Measurements from ENCODE around the gene CUTC.

CUTC gene

GRCh38 chr10:99769706-99770105, 37.7 kb downstream of the CUTC start:
- no peaks in the 10 kb centered on the region for H3K36me3 ChIP-seq (ENCODE audit: insufficient read depth)
- H3K4me3 ChIP-seq (IDR thresholded peaks at IDR 0.05; ENCODE audit: insufficient read depth, low read depth, low read length): no peak overlapping the region
- TF ChIP-seq CTCF (conservative IDR thresholded peaks at IDR 0.05; ENCODE audit: low read depth, low read length): no peak
- H3K4me1 ChIP-seq (ENCODE audit: low read depth, poor library complexity, severe bottlenecking): no peaks in the 10 kb centered on the region
- no peaks in the 10 kb centered on the region for H3K79me2 ChIP-seq (ENCODE audit: insufficient read depth, low read depth)
- H4K20me1 ChIP-seq (ENCODE audit: insufficient read depth): no peaks in the 10 kb centered on the region
- no peaks in the 10 kb centered on the region for H3K27me3 ChIP-seq (ENCODE audit: insufficient read depth, low read depth)
- H3K27ac ChIP-seq: no peak overlapping the region
- H3K4me2 ChIP-seq: no peak overlapping the region
- no peak overlapping the region for H3K9ac ChIP-seq
- H2AFZ ChIP-seq (ENCODE audit: low read depth): no peak overlapping the region

GRCh38 chr10:99770408-99771045, 38.5 kb downstream of the CUTC start:
- TF ChIP-seq CTCF (conservative IDR thresholded peaks at IDR 0.05; ENCODE audit: low read depth, low read length): no peak
- Histone ChIP-seq H3K27ac (no peak overlapping the region), H3K79me2 (ENCODE audit: insufficient read depth, low read depth) (no peaks in the 10 kb centered on the region), H3K36me3 (ENCODE audit: insufficient read depth) (no peaks in the 10 kb centered on the region), H3K9ac (no peak overlapping the region), H3K4me2 (no peak overlapping the region), H4K20me1 (ENCODE audit: insufficient read depth) (no peaks in the 10 kb centered on the region), H3K4me1 (ENCODE audit: low read depth, poor library complexity, severe bottlenecking) (no peaks in the 10 kb centered on the region), H3K27me3 (ENCODE audit: insufficient read depth, low read depth) (no peaks in the 10 kb centered on the region), H2AFZ (ENCODE audit: low read depth) (no peak overlapping the region), H3K4me3 (IDR thresholded peaks at IDR 0.05; ENCODE audit: insufficient read depth, low read depth, low read length) (no peak overlapping the region)

GRCh38 chr10:99775850-99776249, 43.8 kb downstream of the CUTC start:
- Histone ChIP-seq H3K27ac (no peak overlapping the region), H4K20me1 (ENCODE audit: insufficient read depth) (no peaks in the 10 kb centered on the region), H2AFZ (ENCODE audit: low read depth) (no peak overlapping the region), H3K4me2 (no peak overlapping the region), H3K79me2 (ENCODE audit: insufficient read depth, low read depth) (no peaks in the 10 kb centered on the region), H3K36me3 (ENCODE audit: insufficient read depth) (no peaks in the 10 kb centered on the region), H3K4me3 (IDR thresholded peaks at IDR 0.05; ENCODE audit: insufficient read depth, low read depth, low read length) (no peak overlapping the region), H3K27me3 (ENCODE audit: insufficient read depth, low read depth) (no peaks in the 10 kb centered on the region; the same call in 1 of the 2 replicates), H3K9ac (no peak overlapping the region), H3K4me1 (ENCODE audit: low read depth, poor library complexity, severe bottlenecking) (no peaks in the 10 kb centered on the region)
- TF ChIP-seq CTCF (conservative IDR thresholded peaks at IDR 0.05; ENCODE audit: low read depth, low read length): no peak

- Histone ChIP-seq H4K20me1 (ENCODE audit: insufficient read depth) (no peaks in the 10 kb centered on the region), H3K4me3 (IDR thresholded peaks at IDR 0.05; ENCODE audit: insufficient read depth, low read depth, low read length) (no peak overlapping the region), H3K27ac (no peak overlapping the region), H3K4me2 (no peak overlapping the region), H3K9ac (no peak overlapping the region), H3K79me2 (ENCODE audit: insufficient read depth, low read depth) (no peaks in the 10 kb centered on the region), H3K4me1 (ENCODE audit: low read depth, poor library complexity, severe bottlenecking) (no peaks in the 10 kb centered on the region), H2AFZ (ENCODE audit: low read depth) (no peak overlapping the region), H3K36me3 (ENCODE audit: insufficient read depth) (no peaks in the 10 kb centered on the region), H3K27me3 (ENCODE audit: insufficient read depth, low read depth) (no peaks in the 10 kb centered on the region; the same call in 1 of the 2 replicates)
- TF ChIP-seq CTCF (conservative IDR thresholded peaks at IDR 0.05; ENCODE audit: low read depth, low read length): no peak
Observed at GRCh38 chr10:99777918-99778714, 46.1 kb downstream of the CUTC start.
